Neural cell (in vitro differentiated cells): Measurements from ENCODE around the gene MCCC1. TPM values are rescaled to one million over a fixed set of nuclear protein-coding genes. Genes with fewer than 3 reads are reported as not detected.

Experiments used
- H2AFZ ChIP-seq: fragments of 200-600, 300-800 bp; sonication (generic), shearing (Covaris generic); 2 replicates; pipeline ENCODE4 v1.6.0; 2014; ENCODE audit warnings: low read depth, mild to moderate bottlenecking, antibody characterized with exemption, low read length, moderate library complexity
- H3F3A ChIP-seq: fragments of 200-600 bp; shearing (Covaris generic); 2 replicates; pipeline ENCODE4 v1.6.1; 2016; ENCODE audit warnings: mild to moderate bottlenecking, moderate library complexity, mixed read lengths, antibody characterized with exemption, low read length; ENCODE audit not compliant: insufficient read depth, poor library complexity, severe bottlenecking
- H3K27ac ChIP-seq: fragments of 200-600, 300-800 bp; sonication (generic), shearing (Covaris generic); 2 replicates; pipeline ENCODE4 v1.5.1; 2014; ENCODE audit warnings: mild to moderate bottlenecking, low read length, moderate library complexity
- H3K27me3 ChIP-seq: fragments of 300-800, 200-600 bp; sonication (generic), shearing (Covaris generic); 2 replicates; pipeline ENCODE4 v1.6.0; 2014; ENCODE audit warnings: mild to moderate bottlenecking, low read depth, low read length, moderate library complexity; ENCODE audit not compliant: insufficient read depth
- H3K36me3 ChIP-seq: fragments of 300-800, 200-600 bp; sonication (generic), shearing (Covaris generic); 2 replicates; pipeline ENCODE4 v1.5.1; 2014; ENCODE audit warnings: mild to moderate bottlenecking, antibody characterized with exemption, low read length, moderate library complexity; ENCODE audit not compliant: insufficient read depth
- H3K4me2 ChIP-seq: fragments of 300-800, 200-600 bp; sonication (generic), shearing (Covaris generic); 2 replicates; pipeline ENCODE4 v1.6.0; 2014; ENCODE audit warnings: mild to moderate bottlenecking, low read length
- H3K4me3 ChIP-seq: fragments of 300-800, 200-600 bp; sonication (generic), shearing (Covaris generic); 2 replicates; pipeline ENCODE4 v1.5.1; 2014; ENCODE audit warnings: mild to moderate bottlenecking, low read length, moderate library complexity
- H3K79me2 ChIP-seq: fragments of 200-600 bp; shearing (Covaris generic); replicated peaks from 2 replicates; pipeline ENCODE4 v1.6.0; 2014; ENCODE audit warnings: mild to moderate bottlenecking, low read length, moderate library complexity; ENCODE audit not compliant: insufficient read depth
- H3K9ac ChIP-seq: fragments of 300-800, 200-600 bp; sonication (generic), shearing (Covaris generic); 2 replicates; pipeline ENCODE4 v1.6.1; 2016; ENCODE audit warnings: mild to moderate bottlenecking, low read length, mixed read lengths
- H3K9me2 ChIP-seq: fragments of 200-600 bp; shearing (Covaris generic); 2 replicates; pipeline ENCODE4 v1.6.1; 2016; ENCODE audit warnings: mild to moderate bottlenecking, low read length, mixed read lengths; ENCODE audit not compliant: insufficient read depth
- H3K9me3 ChIP-seq: fragments of 200-600, 300-800 bp; sonication (generic), shearing (Covaris generic); 2 replicates; pipeline ENCODE4 v1.6.1; 2016; ENCODE audit warnings: mild to moderate bottlenecking, mixed run types, low read length, moderate library complexity, mixed read lengths
- H4K20me1 ChIP-seq: fragments of 200-600 bp; shearing (Covaris generic); 2 replicates; pipeline ENCODE4 v1.6.1; 2016; ENCODE audit warnings: mild to moderate bottlenecking, mixed run types; ENCODE audit not compliant: insufficient read depth
- EP300 ChIP-seq: fragments of 450-650 bp; conservative IDR thresholded peaks from 2 replicates; pipeline ENCODE4 v1.6.1; 2014; ENCODE audit warnings: antibody characterized with exemption, mild to moderate bottlenecking, moderate library complexity; ENCODE audit not compliant: poor library complexity, severe bottlenecking
- EZH2 ChIP-seq: fragments of 200-600, 300-800 bp; shearing (Covaris generic), sonication (generic); IDR thresholded peaks from 2 replicates; pipeline ENCODE4 v1.6.1; 2014; ENCODE audit warnings: antibody characterized with exemption, low read length, borderline replicate concordance, mild to moderate bottlenecking; ENCODE audit not compliant: insufficient read depth, poor library complexity, severe bottlenecking
- MXI1 ChIP-seq: fragments of 450-650 bp; conservative IDR thresholded peaks from 2 replicates; pipeline ENCODE4 v1.6.1; 2014; ENCODE audit warnings: antibody characterized with exemption, mild to moderate bottlenecking; ENCODE audit not compliant: poor library complexity, severe bottlenecking
- POLR2AphosphoS5 ChIP-seq: IDR thresholded peaks from 2 replicates; pipeline ENCODE4 v1.6.1; 2012
- RAD21 ChIP-seq: fragments of 450-650 bp; conservative IDR thresholded peaks from 2 replicates; pipeline ENCODE4 v1.6.1; 2014; ENCODE audit warnings: antibody characterized with exemption, mild to moderate bottlenecking, moderate library complexity
- SMC3 ChIP-seq: fragments of 450-650 bp; conservative IDR thresholded peaks from 2 replicates; pipeline ENCODE4 v1.6.1; 2014; ENCODE audit warnings: antibody characterized with exemption, mild to moderate bottlenecking, moderate library complexity; ENCODE audit not compliant: poor library complexity
- TAF1 ChIP-seq: IDR thresholded peaks from 2 replicates; pipeline ENCODE4 v1.6.1; 2012; ENCODE audit warnings: low read depth
- polyA plus RNA-seq: library from polyadenylated mRNA; depleted of rRNA; stranded (reverse); fragments of >200 nt; gene quantifications from 2 replicates; pipeline ENCODE4 v1.2.3, GENCODE V29; 2014
- TF ChIP-seq, protein P1 (sequence below): fragments of 450-650 bp; IDR thresholded peaks from 2 replicates; pipeline ENCODE4 v1.5.1; 2014; ENCODE audit warnings: antibody characterized with exemption, mild to moderate bottlenecking, moderate library complexity; ENCODE audit not compliant: poor library complexity, severe bottlenecking
- TF ChIP-seq, protein P2 (sequence below): IDR thresholded peaks from 2 replicates; pipeline ENCODE4 v1.6.1; 2012; ENCODE audit warnings: borderline replicate concordance

MCCC1 gene
- polyA plus RNA-seq, 1 donor from 2014 or later, result 29.6 TPM

DNA sequence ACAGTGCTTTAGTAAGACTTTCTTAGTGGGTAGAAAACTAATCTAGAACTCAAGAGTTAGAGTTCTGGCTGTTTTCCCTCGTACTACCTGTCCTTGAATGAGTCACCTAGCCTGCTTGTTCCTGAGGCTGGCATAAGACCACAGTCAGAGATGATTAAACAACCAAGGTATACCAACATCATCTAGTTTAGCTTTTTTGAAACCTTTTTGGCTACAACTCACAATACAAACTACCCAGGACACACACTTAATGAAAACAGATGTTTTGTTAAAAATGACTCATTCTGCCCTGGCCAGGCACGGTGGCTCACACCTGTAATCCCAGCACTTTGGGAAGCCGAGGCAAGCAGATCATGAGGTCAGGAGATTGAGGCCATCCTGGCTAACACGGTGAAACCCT lies 4.6 kb downstream of the MCCC1 start:
- Histone ChIP-seq H3K27me3 (no peaks in the 10 kb centered on the region), H3K79me2 (peaks cover 14% of the 10 kb centered on the region), H3F3A (peaks cover under 1% of the 10 kb centered on the region), H2AFZ (no peak overlapping the region), H3K36me3 (no peaks in the 10 kb centered on the region), H3K9ac (no peak overlapping the region), H3K4me2 (no peak overlapping the region), H3K9me3 (no peaks in the 10 kb centered on the region), H3K4me3 (no peak overlapping the region), H3K27ac (no peak overlapping the region), H3K9me2 (no peaks in the 10 kb centered on the region), H4K20me1 (no peaks in the 10 kb centered on the region)
- TF ChIP-seq POLR2AphosphoS5, result no peak
- no peak for TF ChIP-seq MXI1
- TF ChIP-seq RAD21, result no peak

DNA sequence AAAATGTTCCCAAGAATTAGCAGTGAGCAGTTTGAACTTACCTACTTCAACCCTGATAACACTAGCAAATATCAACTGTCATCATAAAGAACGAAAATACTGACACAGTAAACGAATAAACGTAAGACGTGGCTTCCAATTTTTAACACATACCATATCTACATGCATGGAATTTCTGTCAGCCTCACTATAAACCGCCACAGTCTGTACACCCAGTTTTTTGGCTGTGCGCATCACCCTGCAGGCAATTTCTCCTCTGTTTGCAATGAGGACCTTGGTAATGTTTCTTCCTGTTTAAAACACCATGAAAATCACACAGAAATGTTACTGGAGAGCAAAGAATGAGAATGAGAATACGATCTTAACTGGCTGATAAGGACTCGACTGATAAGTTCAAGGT lies 7.0 kb downstream of the MCCC1 start:
- no peaks in the 10 kb centered on the region for H3K9me3 ChIP-seq
- H3K4me2 ChIP-seq, result no peak overlapping the region
- no peak overlapping the region for H2AFZ ChIP-seq
- no peak overlapping the region for H3K9ac ChIP-seq
- H3K9me2 ChIP-seq, result no peaks in the 10 kb centered on the region
- no peaks in the 10 kb centered on the region for H4K20me1 ChIP-seq
- TF ChIP-seq POLR2AphosphoS5 (no peak), EP300 (no peak), TAF1 (no peak), EZH2 (no peak), MXI1 (no peak), SMC3 (no peak), RAD21 (no peak)
- TF ChIP-seq, protein P1, sequence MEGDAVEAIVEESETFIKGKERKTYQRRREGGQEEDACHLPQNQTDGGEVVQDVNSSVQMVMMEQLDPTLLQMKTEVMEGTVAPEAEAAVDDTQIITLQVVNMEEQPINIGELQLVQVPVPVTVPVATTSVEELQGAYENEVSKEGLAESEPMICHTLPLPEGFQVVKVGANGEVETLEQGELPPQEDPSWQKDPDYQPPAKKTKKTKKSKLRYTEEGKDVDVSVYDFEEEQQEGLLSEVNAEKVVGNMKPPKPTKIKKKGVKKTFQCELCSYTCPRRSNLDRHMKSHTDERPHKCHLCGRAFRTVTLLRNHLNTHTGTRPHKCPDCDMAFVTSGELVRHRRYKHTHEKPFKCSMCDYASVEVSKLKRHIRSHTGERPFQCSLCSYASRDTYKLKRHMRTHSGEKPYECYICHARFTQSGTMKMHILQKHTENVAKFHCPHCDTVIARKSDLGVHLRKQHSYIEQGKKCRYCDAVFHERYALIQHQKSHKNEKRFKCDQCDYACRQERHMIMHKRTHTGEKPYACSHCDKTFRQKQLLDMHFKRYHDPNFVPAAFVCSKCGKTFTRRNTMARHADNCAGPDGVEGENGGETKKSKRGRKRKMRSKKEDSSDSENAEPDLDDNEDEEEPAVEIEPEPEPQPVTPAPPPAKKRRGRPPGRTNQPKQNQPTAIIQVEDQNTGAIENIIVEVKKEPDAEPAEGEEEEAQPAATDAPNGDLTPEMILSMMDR, result no peak
- TF ChIP-seq, protein P2, sequence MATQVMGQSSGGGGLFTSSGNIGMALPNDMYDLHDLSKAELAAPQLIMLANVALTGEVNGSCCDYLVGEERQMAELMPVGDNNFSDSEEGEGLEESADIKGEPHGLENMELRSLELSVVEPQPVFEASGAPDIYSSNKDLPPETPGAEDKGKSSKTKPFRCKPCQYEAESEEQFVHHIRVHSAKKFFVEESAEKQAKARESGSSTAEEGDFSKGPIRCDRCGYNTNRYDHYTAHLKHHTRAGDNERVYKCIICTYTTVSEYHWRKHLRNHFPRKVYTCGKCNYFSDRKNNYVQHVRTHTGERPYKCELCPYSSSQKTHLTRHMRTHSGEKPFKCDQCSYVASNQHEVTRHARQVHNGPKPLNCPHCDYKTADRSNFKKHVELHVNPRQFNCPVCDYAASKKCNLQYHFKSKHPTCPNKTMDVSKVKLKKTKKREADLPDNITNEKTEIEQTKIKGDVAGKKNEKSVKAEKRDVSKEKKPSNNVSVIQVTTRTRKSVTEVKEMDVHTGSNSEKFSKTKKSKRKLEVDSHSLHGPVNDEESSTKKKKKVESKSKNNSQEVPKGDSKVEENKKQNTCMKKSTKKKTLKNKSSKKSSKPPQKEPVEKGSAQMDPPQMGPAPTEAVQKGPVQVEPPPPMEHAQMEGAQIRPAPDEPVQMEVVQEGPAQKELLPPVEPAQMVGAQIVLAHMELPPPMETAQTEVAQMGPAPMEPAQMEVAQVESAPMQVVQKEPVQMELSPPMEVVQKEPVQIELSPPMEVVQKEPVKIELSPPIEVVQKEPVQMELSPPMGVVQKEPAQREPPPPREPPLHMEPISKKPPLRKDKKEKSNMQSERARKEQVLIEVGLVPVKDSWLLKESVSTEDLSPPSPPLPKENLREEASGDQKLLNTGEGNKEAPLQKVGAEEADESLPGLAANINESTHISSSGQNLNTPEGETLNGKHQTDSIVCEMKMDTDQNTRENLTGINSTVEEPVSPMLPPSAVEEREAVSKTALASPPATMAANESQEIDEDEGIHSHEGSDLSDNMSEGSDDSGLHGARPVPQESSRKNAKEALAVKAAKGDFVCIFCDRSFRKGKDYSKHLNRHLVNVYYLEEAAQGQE, result no peak
- H3K27ac ChIP-seq, result no peak overlapping the region
- H3K27me3 ChIP-seq, result no peaks in the 10 kb centered on the region
- peaks cover 3% of the 10 kb centered on the region for H3K79me2 ChIP-seq
- H3K36me3 ChIP-seq, result no peaks in the 10 kb centered on the region
- no peak overlapping the region for H3K4me3 ChIP-seq
- no peaks in the 10 kb centered on the region for H3F3A ChIP-seq

DNA sequence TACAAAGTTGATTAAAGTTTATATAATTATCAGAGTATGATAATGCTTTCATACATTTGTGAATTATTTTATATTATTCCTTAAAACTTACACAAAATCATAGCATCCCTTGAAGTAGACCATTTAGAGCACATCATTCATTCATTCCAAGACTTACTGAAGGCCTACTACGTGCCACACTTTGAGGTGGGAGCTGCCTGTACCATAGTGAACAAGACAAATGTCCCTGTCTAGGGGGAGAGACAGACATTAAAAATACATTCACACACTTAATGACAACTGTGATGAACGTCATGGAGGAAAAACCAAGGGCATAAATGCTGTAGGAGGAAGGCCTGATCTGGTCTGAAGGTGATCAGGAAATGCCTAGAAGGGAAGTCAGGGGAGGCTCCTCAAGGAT lies 12.1 kb downstream of the MCCC1 start:
- no peak overlapping the region for H3K4me3 ChIP-seq
- H3K9me2 ChIP-seq, result no peaks in the 10 kb centered on the region
- H3K36me3 ChIP-seq, result peaks cover 3% of the 10 kb centered on the region
- H3K79me2 ChIP-seq, result no peaks in the 10 kb centered on the region
- H3K27ac ChIP-seq, result no peak overlapping the region
- H3K9ac ChIP-seq, result no peak overlapping the region
- no peaks in the 10 kb centered on the region for H3F3A ChIP-seq
- H3K9me3 ChIP-seq, result no peaks in the 10 kb centered on the region
- H2AFZ ChIP-seq, result no peak overlapping the region
- no peak overlapping the region for H3K4me2 ChIP-seq
- H4K20me1 ChIP-seq, result no peaks in the 10 kb centered on the region
- H3K27me3 ChIP-seq, result no peaks in the 10 kb centered on the region
- TF ChIP-seq RAD21 (no peak), MXI1 (no peak), EZH2 (no peak), EP300 (no peak), SMC3 (no peak), TAF1 (no peak), POLR2AphosphoS5 (no peak)
- TF ChIP-seq, protein P1, result no peak
- TF ChIP-seq, protein P2, result no peak
